HG03571 (cell line): ENCODE results near the gene DOCK10.

Source experiments
- ATAC-seq: cut with Tn5 transposase; IDR thresholded peaks from one replicate; pipeline ENCODE4 v1.9.1; 2021; ENCODE audit not compliant: unreplicated experiment

DOCK10 gene

DNA sequence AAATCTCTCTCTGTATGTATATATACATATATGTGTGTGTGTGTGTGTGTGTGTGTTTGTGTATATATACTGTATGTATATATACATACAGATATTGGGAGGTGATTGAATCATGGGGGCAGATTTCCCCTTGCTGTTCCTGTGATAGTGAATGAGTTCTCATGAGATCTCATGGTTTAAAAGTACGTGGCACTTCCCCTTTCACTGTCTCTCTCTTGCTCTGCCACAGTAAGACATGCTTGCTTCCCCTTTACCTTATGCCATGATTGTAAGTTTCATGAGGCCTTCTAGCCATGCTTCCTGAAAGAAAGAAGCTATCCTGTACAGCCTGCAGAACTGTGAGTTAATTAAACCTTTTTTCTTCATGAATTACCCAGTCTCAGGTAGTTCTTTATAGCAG, 307.3 kb downstream of the DOCK10 start:
- no peak for ATAC-seq

DNA sequence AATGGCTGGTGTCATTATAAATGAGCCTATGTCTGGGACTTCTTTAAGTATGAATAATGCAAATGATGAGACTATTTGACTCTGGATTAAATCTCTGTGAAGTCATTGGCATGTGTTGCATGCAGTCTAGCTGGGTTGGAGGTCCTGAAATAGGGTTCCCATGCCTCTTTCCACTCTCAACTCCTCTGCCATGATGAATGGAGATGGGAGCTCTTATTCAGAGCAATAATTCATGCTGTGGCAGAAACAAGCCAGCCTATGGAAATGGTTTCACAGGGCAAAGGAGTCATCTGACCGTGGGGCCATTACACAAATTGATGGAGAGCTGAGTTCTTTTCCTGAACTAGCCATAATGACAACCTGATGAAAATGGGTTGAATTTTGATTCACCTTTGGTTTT, 310.6 kb downstream of the DOCK10 start:
- no peak for ATAC-seq

DNA sequence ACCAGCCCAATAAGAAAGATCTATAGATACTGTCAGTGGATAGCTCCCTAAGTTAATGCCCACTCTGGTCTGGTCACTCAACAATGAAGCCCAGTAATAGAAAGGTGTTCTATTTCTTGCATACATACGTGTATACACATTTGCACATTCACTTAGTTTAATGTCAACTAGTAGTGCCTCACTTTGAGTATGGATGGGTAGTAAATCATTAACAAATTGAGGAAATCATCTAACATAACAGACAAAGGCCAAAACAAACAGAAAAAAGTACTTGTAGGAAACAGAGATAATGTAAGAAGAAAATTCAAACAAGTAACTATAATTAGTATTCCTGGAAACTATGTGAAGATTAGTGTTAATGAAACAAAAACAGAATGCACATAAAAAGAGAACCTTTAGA, 312.8 kb downstream of the DOCK10 start:
- ATAC-seq = no peak

DNA sequence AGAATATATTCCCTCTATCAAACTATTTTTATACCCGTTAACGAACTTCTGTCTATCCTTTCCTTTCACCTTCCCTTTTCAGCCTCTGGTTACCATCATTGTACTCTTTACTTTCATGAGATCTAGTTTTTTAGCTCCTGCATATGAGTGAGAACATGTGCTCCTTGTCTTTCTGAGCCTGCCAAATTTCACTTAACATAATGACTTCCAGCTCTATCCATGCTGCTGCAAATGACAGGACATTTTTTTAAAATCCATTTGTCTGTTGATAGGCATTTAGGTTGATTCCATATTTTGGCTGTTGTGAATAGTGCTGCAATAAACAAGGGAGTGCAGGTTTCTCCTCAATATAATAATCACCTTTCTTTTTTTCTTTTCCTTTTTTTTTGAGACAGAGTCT, 317.9 kb downstream of the DOCK10 start:
- ATAC-seq = no peak

DNA sequence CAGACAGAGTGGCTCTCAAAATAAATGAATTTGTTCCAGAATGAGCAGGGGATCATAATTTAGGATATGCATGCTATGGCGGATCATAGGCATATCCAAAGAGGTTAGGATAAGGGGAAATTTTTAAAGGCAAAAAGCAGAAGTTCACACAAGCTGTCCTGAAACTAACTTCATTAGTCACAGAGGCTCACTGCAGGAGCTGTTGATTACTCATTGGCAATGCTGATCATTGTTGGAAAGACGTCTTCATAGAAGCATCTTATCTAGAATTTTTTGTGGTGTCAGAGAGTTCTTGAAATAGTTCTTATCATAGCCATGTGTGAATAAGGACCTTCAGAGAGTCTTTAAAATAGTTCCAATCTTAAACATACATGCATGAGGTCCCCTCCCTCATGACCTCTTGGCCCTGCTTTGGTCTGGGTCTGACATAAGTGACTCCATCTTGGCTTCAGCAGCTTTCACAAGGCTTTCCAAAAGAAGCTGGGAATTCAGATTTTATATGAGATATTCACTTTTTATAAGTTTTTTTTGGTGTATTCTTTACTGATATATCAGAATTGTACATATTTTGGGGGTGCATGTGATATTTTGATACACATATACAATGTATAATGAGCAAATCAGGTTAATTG, 318.6 kb downstream of the DOCK10 start:
- ATAC-seq = no peak

DNA sequence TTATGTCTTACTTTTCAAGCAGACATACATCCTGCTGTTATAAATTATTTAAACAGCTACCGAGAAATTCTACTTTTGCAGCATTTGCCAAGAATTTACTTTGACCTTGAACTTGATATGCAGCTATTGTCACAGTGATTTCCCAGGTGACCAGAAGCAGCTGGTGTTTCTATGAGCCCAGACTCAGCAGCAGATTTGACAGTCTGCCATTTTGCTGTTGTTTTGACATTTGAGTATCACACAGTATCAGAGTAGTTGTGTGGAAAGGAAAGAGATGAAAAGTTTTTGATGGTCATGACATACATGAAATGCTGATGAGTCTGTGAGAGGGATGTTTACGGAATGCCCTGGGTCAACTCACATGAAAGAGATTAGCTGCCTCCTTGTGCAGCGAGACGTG, 319.5 kb downstream of the DOCK10 start:
- no peak for ATAC-seq

DNA sequence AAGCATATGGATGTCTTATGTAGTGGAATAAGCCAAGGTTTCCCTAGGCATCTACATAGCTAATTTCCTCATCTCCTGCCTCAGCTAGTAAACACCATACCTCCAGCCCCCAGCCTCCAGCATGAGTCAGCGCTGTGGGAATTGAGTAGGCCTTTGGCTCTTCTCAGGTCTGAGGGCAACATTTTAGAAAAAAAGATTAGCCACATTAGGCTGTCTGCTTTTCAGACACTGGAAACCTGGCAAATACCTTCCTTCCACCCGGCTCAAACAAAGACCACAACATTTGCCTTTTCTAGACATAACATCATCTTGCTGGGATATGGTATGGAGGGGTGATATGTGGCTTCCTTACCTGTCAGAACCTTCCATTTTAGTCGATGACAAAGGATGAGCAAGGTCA, 320.0 kb downstream of the DOCK10 start:
- ATAC-seq = no peak

DNA sequence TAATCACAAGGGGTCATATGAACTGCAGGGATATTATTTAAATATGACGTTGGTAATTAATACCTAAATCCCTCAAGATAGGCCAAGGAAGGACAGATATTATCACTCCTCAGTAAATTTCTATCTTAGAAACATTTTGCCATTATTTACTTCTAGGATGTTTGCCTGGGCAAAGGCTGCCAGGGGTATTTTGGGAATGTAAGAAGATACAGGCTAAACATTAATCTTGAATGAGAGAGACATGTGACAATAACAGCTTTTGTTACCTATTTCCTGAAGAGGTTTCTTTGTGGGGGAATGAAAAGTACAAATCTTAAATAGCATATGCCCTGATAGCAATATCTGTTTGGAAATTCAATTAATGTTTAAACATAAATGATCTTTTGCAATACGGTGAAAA, 325.3 kb downstream of the DOCK10 start:
- ATAC-seq = no peak

DNA sequence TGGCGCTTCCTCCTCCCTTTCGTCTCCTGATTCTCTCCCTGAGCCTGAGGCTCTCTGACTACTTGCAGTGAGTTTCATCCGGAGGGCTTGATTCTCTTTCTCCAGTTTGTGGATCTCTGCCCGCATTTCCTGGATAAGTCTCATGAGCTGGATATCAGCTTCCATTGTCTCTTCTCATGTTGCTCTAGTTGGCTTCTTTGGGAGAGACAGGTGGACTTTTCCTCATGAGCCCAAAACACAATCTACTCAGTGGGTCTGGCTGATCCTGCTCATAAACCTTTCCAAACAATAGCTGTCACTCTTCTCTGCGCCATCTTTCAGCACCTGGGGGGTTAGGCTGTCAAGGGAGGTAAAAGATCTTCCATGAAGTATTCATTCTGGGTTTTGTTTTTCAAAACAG, 326.1 kb downstream of the DOCK10 start, which contains the start of gene CCDC195:
CCDC195 (minus strand) TSS at position 165 of the 400 bp plus-strand sequence; CDS start at position 165, 0 bp downstream.
- ATAC-seq = no peak
